Naive thymus-derived CD4-positive, alpha-beta T cell (primary cell): ENCODE data around the gene KANSL1L. TPM values are rescaled to one million over a fixed set of nuclear protein-coding genes. Genes with fewer than 3 reads are reported as not detected.

Experiments used
- ATAC-seq: fragments of 150-1000 bp; cut with Tn5 transposase; 2 replicates; pipeline ENCODE4 v1.10.0; 2021; ENCODE audit warnings: mild to moderate bottlenecking, moderate library complexity
- CTCF ChIA-PET: fragments of 350-600 bp; sonication (Branson Sonifier 250); formaldehyde crosslinking; loops from one replicate; lab custom pipeline; 2021; ENCODE audit warnings: antibody characterized with exemption; lab: Charles Lee
- POLR2A ChIA-PET: fragments of 350-600 bp; sonication (Branson Sonifier 250); formaldehyde crosslinking; loops from one replicate; lab custom pipeline; 2021; ENCODE audit warnings: antibody characterized with exemption, inconsistent platforms; lab: Charles Lee
- DNase-seq, 9 donors: peaks; one replicate each; pipeline versions ENCODE4 v3.0.0 to v3.0.0-alpha.2; 2020 to 2022; ENCODE audit warnings: mixed read lengths in 1 of 9
- H3K27ac ChIP-seq: one replicate; pipeline ENCODE4 v1.7.0; 2013; ENCODE audit warnings: mild to moderate bottlenecking, low read depth, low read length, moderate library complexity
- H3K27me3 ChIP-seq, 2 donors: one replicate each; pipeline ENCODE4 v1.7.0; 2013; ENCODE audit warnings: low read length in 2 of 2, mild to moderate bottlenecking in 2 of 2, moderate library complexity in 2 of 2; ENCODE audit not compliant: control insufficient read depth in 2 of 2, insufficient read depth in 2 of 2
- H3K36me3 ChIP-seq, 3 experiments: 1 replicate in 2 of 3; 2 replicates in 1 of 3; pipeline ENCODE4 v1.7.0; 2013; ENCODE audit warnings: low read length in 3 of 3, mild to moderate bottlenecking in 3 of 3, moderate library complexity in 1 of 3; ENCODE audit not compliant: insufficient read depth in 3 of 3, control insufficient read depth in 2 of 3
- H3K4me1 ChIP-seq, 2 donors: one replicate each; pipeline ENCODE4 v1.7.0; 2013; ENCODE audit warnings: low read length in 2 of 2, mild to moderate bottlenecking in 2 of 2, moderate library complexity in 1 of 2; ENCODE audit not compliant: control insufficient read depth in 2 of 2, insufficient read depth in 2 of 2
- H3K4me3 ChIP-seq: 2 replicates; pipeline ENCODE4 v1.7.0; 2013; ENCODE audit warnings: mild to moderate bottlenecking, low read length
- H3K9me3 ChIP-seq, 3 experiments: 1 replicate in 2 of 3; 2 replicates in 1 of 3; pipeline ENCODE4 v1.7.0; 2013; ENCODE audit warnings: low read length in 3 of 3; ENCODE audit not compliant: control insufficient read depth in 2 of 3
- H3K27ac Mint-ChIP-seq, 9 donors: one replicate each; pipeline ENCODE4 v1.8.0; 2020 to 2022; ENCODE audit warnings: mixed read lengths in 9 of 9, mild to moderate bottlenecking in 8 of 9, moderate library complexity in 5 of 9, inconsistent platforms in 2 of 9
- H3K27me3 Mint-ChIP-seq, 5 donors: one replicate each; pipeline ENCODE4 v1.8.0; 2021 to 2022; ENCODE audit warnings: mixed read lengths in 5 of 5, mild to moderate bottlenecking in 1 of 5
- H3K36me3 Mint-ChIP-seq, 5 donors: one replicate each; pipeline ENCODE4 v1.8.0; 2020 to 2022; ENCODE audit warnings: mixed read lengths in 5 of 5, mild to moderate bottlenecking in 3 of 5, inconsistent platforms in 1 of 5
- H3K4me1 Mint-ChIP-seq, 7 donors: one replicate each; pipeline ENCODE4 v1.8.0; 2020 to 2022; ENCODE audit warnings: mixed read lengths in 7 of 7, mild to moderate bottlenecking in 3 of 7, inconsistent platforms in 1 of 7
- H3K4me3 Mint-ChIP-seq, 10 donors: one replicate each; pipeline ENCODE4 v1.8.0; 2020 to 2022; ENCODE audit warnings: mild to moderate bottlenecking in 10 of 10, mixed read lengths in 10 of 10, moderate library complexity in 6 of 10, inconsistent platforms in 2 of 10
- H3K9me3 Mint-ChIP-seq, 11 donors: one replicate each; pipeline ENCODE4 v1.8.0; 2020 to 2022; ENCODE audit warnings: mixed read lengths in 11 of 11, mild to moderate bottlenecking in 4 of 11, inconsistent platforms in 1 of 11, moderate library complexity in 1 of 11
- intact Hi-C, 2 donors: fragments of 100-400 bp; cut with micrococcal nuclease; formaldehyde crosslinking; loops; one replicate each; pipeline ENCODE4 v1.15.1; 2023
- polyA plus RNA-seq, 2 donors: library from polyadenylated mRNA; unstranded; fragments of 300-500 nt; fragmentation: Illumina TruSeq; gene quantifications; one replicate each; pipeline ENCODE4 v1.2.3, GENCODE V29; 2021
- total RNA-seq, 6 experiments: library from RNA in 5 of 6; stranded (reverse) in 5 of 6; gene quantifications; 1 replicate in 5 of 6; 2 replicates in 1 of 6; pipeline ENCODE4 v1.2.3 and lab custom pipeline; 2021 to 2026

KANSL1L gene
- total and polyA plus RNA-seq, 7 experiments from 2014 or later = 1.5 to 23.3 (median 8.4) TPM

- Histone ChIP-seq H3K4me3 (no peak overlapping the region), H3K27ac (no peak overlapping the region), H3K36me3 (no peaks in the 10 kb centered on the region), H3K27me3 (no peaks in the 10 kb centered on the region), H3K4me1 (no peaks in the 10 kb centered on the region), H3K9me3 (no peaks in the 10 kb centered on the region)
- Mint-ChIP-seq H3K4me1 (no peaks in the 10 kb centered on the region), H3K4me3 (no peak overlapping the region), H3K9me3 (no peaks in the 10 kb centered on the region), H3K27me3 (peaks cover 0 to 2% (median 0%) of the 10 kb centered on the region in 5 donors), H3K27ac (no peak overlapping the region), H3K36me3 (peaks cover 0 to 9% (median 4%) of the 10 kb centered on the region in 5 donors)
- POLR2A ChIA-PET = no interaction called here
- no peak for DNase-seq
- intact Hi-C loops = no loop called here
- CTCF ChIA-PET = no interaction called here
- ATAC-seq = no peak
Measured at GRCh38 chr2:210086292-210086691, 84.9 kb downstream of the KANSL1L start.

- no peak overlapping the region for H3K27ac Mint-ChIP-seq
- H3K27me3 ChIP-seq = no peaks in the 10 kb centered on the region
- H3K9me3 Mint-ChIP-seq = peaks cover 0 to 2% (median 0%) of the 10 kb centered on the region in 11 donors
- H3K4me3 ChIP-seq = no peak overlapping the region
- CTCF ChIA-PET = interaction anchor here (1.0 to 1.4 kb wide), 2 partner anchors 123 to 126 kb away, joined by 3 read pairs; no protein-coding TSS in a partner anchor
- peaks cover 0 to 14% (median 0%) of the 10 kb centered on the region in 5 donors for H3K36me3 Mint-ChIP-seq
- DNase-seq (peak in 2 of 9 donors; percentile 6 to 7), ATAC-seq (no peak)
- POLR2A ChIA-PET = interaction anchor here (0.7 kb wide), 1 partner anchor 126 kb away, joined by 3 read pairs; no protein-coding TSS in a partner anchor
- intact Hi-C loops = loop anchor here (1.0 kb wide), 2 partner anchors 96 to 122 kb away; no protein-coding TSS in a partner anchor
- no peak overlapping the region for H3K4me3 Mint-ChIP-seq
- H3K36me3 ChIP-seq = no peaks in the 10 kb centered on the region
- H3K9me3 ChIP-seq = no peaks in the 10 kb centered on the region
- no peak overlapping the region for H3K27ac ChIP-seq
- H3K27me3 Mint-ChIP-seq = no peaks in the 10 kb centered on the region
- no peaks in the 10 kb centered on the region for H3K4me1 ChIP-seq
- no peaks in the 10 kb centered on the region for H3K4me1 Mint-ChIP-seq
Measured at GRCh38 chr2:210072922-210073509, 98.2 kb downstream of the KANSL1L start.

- ATAC-seq = no peak
- intact Hi-C loops = no loop called here
- H3K27ac Mint-ChIP-seq = no peak overlapping the region
Measured at GRCh38 chr2:210072493-210072892, 98.7 kb downstream of the KANSL1L start.

GRCh38 chr2:210063306-210063705 is 107.9 kb downstream of the KANSL1L start:
- no peaks in the 10 kb centered on the region for H3K4me1 Mint-ChIP-seq
- no peaks in the 10 kb centered on the region for H3K36me3 ChIP-seq
- H3K9me3 Mint-ChIP-seq = peaks cover 0 to 15% (median 1%) of the 10 kb centered on the region in 11 donors
- H3K27me3 ChIP-seq = no peaks in the 10 kb centered on the region
- no peak for ATAC-seq
- POLR2A ChIA-PET = no interaction called here
- CTCF ChIA-PET = no interaction called here
- no peak overlapping the region for H3K4me3 ChIP-seq
- no peaks in the 10 kb centered on the region for H3K9me3 ChIP-seq
- H3K27ac ChIP-seq = no peak overlapping the region
- DNase-seq = no peak
- H3K27me3 Mint-ChIP-seq = no peaks in the 10 kb centered on the region
- intact Hi-C loops = no loop called here
- H3K4me3 Mint-ChIP-seq = no peak overlapping the region
- no peak overlapping the region for H3K27ac Mint-ChIP-seq
- H3K36me3 Mint-ChIP-seq = peaks cover 0 to 38% (median 9%) of the 10 kb centered on the region in 5 donors
- no peaks in the 10 kb centered on the region for H3K4me1 ChIP-seq

More at GRCh38 chr2:210072493-210072892, 98.7 kb downstream of the KANSL1L start:
- Mint-ChIP-seq H3K9me3 (peaks cover 0 to 2% (median 0%) of the 10 kb centered on the region in 11 donors), H3K4me1 (no peaks in the 10 kb centered on the region), H3K36me3 (peaks cover 0 to 14% (median 0%) of the 10 kb centered on the region in 5 donors), H3K27me3 (no peaks in the 10 kb centered on the region), H3K4me3 (no peak overlapping the region)
- POLR2A ChIA-PET = no interaction called here
- H3K27ac ChIP-seq = no peak overlapping the region
- H3K4me1 ChIP-seq = no peaks in the 10 kb centered on the region
- H3K27me3 ChIP-seq = no peaks in the 10 kb centered on the region
- H3K4me3 ChIP-seq = no peak overlapping the region
- CTCF ChIA-PET = interaction anchor here (1.4 kb wide), 1 partner anchor 124 kb away, joined by 3 read pairs; no protein-coding TSS in a partner anchor
- no peak for DNase-seq
- no peaks in the 10 kb centered on the region for H3K9me3 ChIP-seq
- H3K36me3 ChIP-seq = no peaks in the 10 kb centered on the region

- Mint-ChIP-seq H3K27me3 (no peaks in the 10 kb centered on the region), H3K4me1 (no peaks in the 10 kb centered on the region), H3K36me3 (peaks cover 9 to 33% (median 29%) of the 10 kb centered on the region in 5 donors), H3K27ac (no peak overlapping the region), H3K9me3 (peaks cover 5 to 59% (median 15%) of the 10 kb centered on the region in 11 donors), H3K4me3 (no peak overlapping the region)
- Histone ChIP-seq H3K36me3 (no peaks in the 10 kb centered on the region), H3K9me3 (peaks cover 0 to 10% (median 0%) of the 10 kb centered on the region in 3 experiments), H3K27me3 (no peaks in the 10 kb centered on the region), H3K27ac (no peak overlapping the region), H3K4me3 (no peak overlapping the region), H3K4me1 (no peaks in the 10 kb centered on the region)
- intact Hi-C loops = no loop called here
- CTCF ChIA-PET = no interaction called here
- POLR2A ChIA-PET = no interaction called here
- ATAC-seq = no peak
- no peak for DNase-seq
Measured at GRCh38 chr2:210055825-210056224, 115.4 kb downstream of the KANSL1L start.

- DNase-seq (no peak), ATAC-seq (no peak)
- no peaks in the 10 kb centered on the region for H3K36me3 ChIP-seq
- peaks cover 5 to 56% (median 15%) of the 10 kb centered on the region in 11 donors for H3K9me3 Mint-ChIP-seq
- H3K4me1 Mint-ChIP-seq = no peaks in the 10 kb centered on the region
- ChIA-PET CTCF (no interaction called here), POLR2A (no interaction called here)
- H3K4me3 Mint-ChIP-seq = no peak overlapping the region
- no peak overlapping the region for H3K27ac Mint-ChIP-seq
- no peaks in the 10 kb centered on the region for H3K27me3 ChIP-seq
- peaks cover 9 to 37% (median 24%) of the 10 kb centered on the region in 5 donors for H3K36me3 Mint-ChIP-seq
- peaks cover 0 to 10% (median 0%) of the 10 kb centered on the region in 3 experiments for H3K9me3 ChIP-seq
- intact Hi-C loops = no loop called here
- no peak overlapping the region for H3K27ac ChIP-seq
- no peak overlapping the region for H3K4me3 ChIP-seq
- H3K27me3 Mint-ChIP-seq = no peaks in the 10 kb centered on the region
- H3K4me1 ChIP-seq = no peaks in the 10 kb centered on the region
Measured at GRCh38 chr2:210054696-210055095, 116.5 kb downstream of the KANSL1L start.

- intact Hi-C loops = no loop called here
- H3K36me3 ChIP-seq = no peaks in the 10 kb centered on the region
- Mint-ChIP-seq H3K36me3 (peaks cover 11 to 58% (median 32%) of the 10 kb centered on the region in 5 donors), H3K4me3 (no peak overlapping the region), H3K27ac (no peak overlapping the region), H3K9me3 (peaks cover 0 to 34% (median 12%) of the 10 kb centered on the region in 11 donors), H3K27me3 (no peaks in the 10 kb centered on the region), H3K4me1 (no peaks in the 10 kb centered on the region)
- no peak for DNase-seq
- ATAC-seq = no peak
- peaks cover 0 to 10% (median 0%) of the 10 kb centered on the region in 3 experiments for H3K9me3 ChIP-seq
- no peak overlapping the region for H3K4me3 ChIP-seq
- no peak overlapping the region for H3K27ac ChIP-seq
- no peaks in the 10 kb centered on the region for H3K4me1 ChIP-seq
- H3K27me3 ChIP-seq = no peaks in the 10 kb centered on the region
- ChIA-PET CTCF (no interaction called here), POLR2A (no interaction called here)
Measured at GRCh38 chr2:210050885-210051284, 120.3 kb downstream of the KANSL1L start.
